Activated gamma-delta T cell treated with Interleukin-2 at 50 U/mL for 16 hours (primary cell): ENCODE results near the gene PCBP3.
"Not testable (repeated sequence)": the region's sequence is repeated elsewhere in the genome, so short reads cannot be mapped to it uniquely, and the experiment has no call there.

Experiments used
- DNase-seq: peaks from one replicate; pipeline ENCODE4 v3.0.0-alpha.2; 2020

The PCBP3 gene

GRCh38 chr21:45831991-45832740 is 188.6 kb downstream of the PCBP3 start:
- DNase-seq = no peak

- not testable (repeated sequence) for DNase-seq
Measured at GRCh38 chr21:45832741-45833235, 189.3 kb downstream of the PCBP3 start.

- no peak for DNase-seq
Measured at GRCh38 chr21:45833414-45833813, 189.9 kb downstream of the PCBP3 start.

- DNase-seq = no peak
Measured at GRCh38 chr21:45834026-45834715, 190.6 kb downstream of the PCBP3 start.

- no peak for DNase-seq
Measured at GRCh38 chr21:45834821-45835293, 191.3 kb downstream of the PCBP3 start.

- no peak for DNase-seq
Measured at GRCh38 chr21:45835301-45836267, 192.1 kb downstream of the PCBP3 start.

GRCh38 chr21:45836268-45836655 is 192.7 kb downstream of the PCBP3 start:
- DNase-seq = no peak

- DNase-seq = no peak
Measured at GRCh38 chr21:45836694-45837670, 193.5 kb downstream of the PCBP3 start.

GRCh38 chr21:45837936-45838335 is 194.4 kb downstream of the PCBP3 start:
- DNase-seq = no peak

- no peak for DNase-seq
Measured at GRCh38 chr21:45838634-45839033, 195.1 kb downstream of the PCBP3 start.

- no peak for DNase-seq
Measured at GRCh38 chr21:45839274-45839673, 195.7 kb downstream of the PCBP3 start.

GRCh38 chr21:45841033-45841432 is 197.5 kb downstream of the PCBP3 start:
- DNase-seq = no peak

- DNase-seq = no peak
Measured at GRCh38 chr21:45843426-45843825, 199.9 kb downstream of the PCBP3 start.

GRCh38 chr21:45844181-45844580 is 200.7 kb downstream of the PCBP3 start:
- no peak for DNase-seq

GRCh38 chr21:45845063-45845769 is 201.7 kb downstream of the PCBP3 start:
- DNase-seq = no peak

- DNase-seq = no peak
Measured at GRCh38 chr21:45845770-45846090, 202.2 kb downstream of the PCBP3 start.

GRCh38 chr21:45846373-45847160 is 203.0 kb downstream of the PCBP3 start:
- DNase-seq = no peak

- no peak for DNase-seq
Measured at GRCh38 chr21:45847870-45848269, 204.3 kb downstream of the PCBP3 start.

- DNase-seq = no peak
Measured at GRCh38 chr21:45848331-45848730, 204.8 kb downstream of the PCBP3 start.

- no peak for DNase-seq
Measured at GRCh38 chr21:45848805-45849204, 205.3 kb downstream of the PCBP3 start.
